SU-DHL-6 (cell line): Measurements from ENCODE around the gene STAT1.

ENCODE experiments used
- H2AFZ ChIP-seq: fragments of 200-600 bp; sonication (generic); 2 replicates; pipeline ENCODE4 v1.6.1; 2014; ENCODE audit warnings: low read depth, mild to moderate bottlenecking, moderate library complexity, mixed read lengths, antibody characterized with exemption, low read length; ENCODE audit not compliant: severe bottlenecking
- H3F3A ChIP-seq: fragments of 200-600 bp; shearing (Covaris generic); 2 replicates; pipeline ENCODE4 v1.6.0; 2016; ENCODE audit warnings: antibody characterized with exemption, mild to moderate bottlenecking; ENCODE audit not compliant: insufficient read depth
- H3K27ac ChIP-seq: fragments of 200-600 bp; sonication (generic); 2 replicates; pipeline ENCODE4 v1.5.1; 2016; ENCODE audit warnings: low read depth, mild to moderate bottlenecking, low read length, moderate library complexity, mixed read lengths
- H3K27me3 ChIP-seq: fragments of 200-600 bp; sonication (generic), shearing (Covaris generic); 2 replicates; pipeline ENCODE4 v1.6.0; 2014; ENCODE audit warnings: mild to moderate bottlenecking, low read length
- H3K36me3 ChIP-seq: fragments of 200-600 bp; sonication (generic); 2 replicates; pipeline ENCODE4 v1.6.1; 2014; ENCODE audit warnings: mild to moderate bottlenecking, low read length, mixed read lengths
- H3K4me2 ChIP-seq: fragments of 300-600, 200-600 bp; shearing (Covaris generic), sonication (generic); 2 replicates; pipeline ENCODE4 v1.6.0; 2014; ENCODE audit warnings: low read length, low read depth, mild to moderate bottlenecking; ENCODE audit not compliant: poor library complexity, severe bottlenecking
- H3K4me3 ChIP-seq: fragments of 200-600 bp; sonication (generic); 2 replicates; pipeline ENCODE4 v1.5.1; 2014; ENCODE audit warnings: antibody characterized with exemption, low read length, mild to moderate bottlenecking, mixed read lengths; ENCODE audit not compliant: insufficient read depth, poor library complexity, severe bottlenecking
- H3K79me2 ChIP-seq: fragments of 200-600 bp; sonication (generic); 2 replicates; pipeline ENCODE4 v1.6.1; 2014; ENCODE audit warnings: mild to moderate bottlenecking, low read length, moderate library complexity; ENCODE audit not compliant: insufficient read depth
- H3K9ac ChIP-seq: fragments of 200-600 bp; sonication (generic); 2 replicates; pipeline ENCODE4 v1.7.0; 2014; ENCODE audit warnings: mild to moderate bottlenecking, low read length
- H3K9me2 ChIP-seq: fragments of 200-600 bp; sonication (generic); replicated peaks from 2 replicates; pipeline ENCODE4 v1.6.1; 2014; ENCODE audit warnings: low read length; ENCODE audit not compliant: insufficient read depth
- H3K9me3 ChIP-seq: fragments of 200-600 bp; sonication (generic); 2 replicates; pipeline ENCODE4 v1.6.1; 2014; ENCODE audit warnings: low read length, mixed read lengths; ENCODE audit not compliant: insufficient read depth
- H4K20me1 ChIP-seq: fragments of 200-600 bp; sonication (generic); 2 replicates; pipeline ENCODE4 v1.6.1; 2014; ENCODE audit warnings: low read depth, mild to moderate bottlenecking, antibody characterized with exemption, low read length, moderate library complexity, mixed read lengths
- CTCF ChIP-seq: fragments of 200-600 bp; sonication (generic); IDR thresholded peaks from one replicate; pipeline ENCODE4 v1.5.1; 2017; ENCODE audit warnings: antibody characterized with exemption, mild to moderate bottlenecking, low read length, moderate library complexity; ENCODE audit not compliant: insufficient read depth, poor library complexity, severe bottlenecking
- EZH2phosphoT487 ChIP-seq: fragments of 200-600 bp; sonication (generic), shearing (Covaris generic); conservative IDR thresholded peaks from 2 replicates; pipeline ENCODE4 v1.6.1; 2018; ENCODE audit warnings: mild to moderate bottlenecking, antibody characterized with exemption, low read length, moderate library complexity, mixed read lengths

Gene STAT1

DNA sequence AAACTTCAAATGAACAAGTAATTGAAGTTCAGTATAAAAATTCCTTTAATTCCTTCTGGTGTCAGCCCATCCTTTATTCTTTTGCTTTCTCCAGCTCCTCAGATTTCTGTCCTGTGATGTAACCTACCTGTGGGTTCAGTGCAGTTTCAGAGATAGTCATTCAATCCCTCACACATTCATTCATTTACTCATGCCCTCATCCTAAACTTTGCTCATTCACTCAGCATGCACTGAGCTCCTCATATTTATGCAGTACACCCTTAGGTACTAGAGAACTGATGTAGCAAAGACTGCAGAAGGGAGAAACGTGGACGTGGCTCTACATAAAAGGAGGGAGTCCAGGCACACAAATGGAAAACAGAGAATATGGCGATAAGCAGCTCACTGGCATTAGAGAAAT is 45.3 kb upstream of the STAT1 start:
- no peaks in the 10 kb centered on the region for H3K27me3 ChIP-seq

GRCh38 chr2:191056228-191056627 is 42.3 kb upstream of the STAT1 start:
- TF ChIP-seq EZH2phosphoT487 (no peak), CTCF (no peak)
- Histone ChIP-seq H2AFZ (no peak overlapping the region), H3K4me2 (no peak overlapping the region), H3K79me2 (no peaks in the 10 kb centered on the region), H3K9ac (no peak overlapping the region), H3K9me2 (no peaks in the 10 kb centered on the region), H3K4me3 (no peak overlapping the region), H3K27me3 (no peaks in the 10 kb centered on the region), H3K27ac (no peak overlapping the region), H4K20me1 (no peaks in the 10 kb centered on the region), H3F3A (no peaks in the 10 kb centered on the region), H3K9me3 (no peaks in the 10 kb centered on the region), H3K36me3 (no peaks in the 10 kb centered on the region)

More for the DNA sequence above, 45.3 kb upstream of the STAT1 start:
- Histone ChIP-seq H3K9me2 (no peaks in the 10 kb centered on the region), H3K36me3 (no peaks in the 10 kb centered on the region), H2AFZ (no peak overlapping the region), H3K4me3 (no peak overlapping the region), H3K79me2 (no peaks in the 10 kb centered on the region), H4K20me1 (no peaks in the 10 kb centered on the region), H3K27ac (no peak overlapping the region), H3K9ac (no peak overlapping the region), H3K9me3 (no peaks in the 10 kb centered on the region), H3K4me2 (no peak overlapping the region), H3F3A (no peaks in the 10 kb centered on the region)
- TF ChIP-seq CTCF (no peak), EZH2phosphoT487 (no peak)

DNA sequence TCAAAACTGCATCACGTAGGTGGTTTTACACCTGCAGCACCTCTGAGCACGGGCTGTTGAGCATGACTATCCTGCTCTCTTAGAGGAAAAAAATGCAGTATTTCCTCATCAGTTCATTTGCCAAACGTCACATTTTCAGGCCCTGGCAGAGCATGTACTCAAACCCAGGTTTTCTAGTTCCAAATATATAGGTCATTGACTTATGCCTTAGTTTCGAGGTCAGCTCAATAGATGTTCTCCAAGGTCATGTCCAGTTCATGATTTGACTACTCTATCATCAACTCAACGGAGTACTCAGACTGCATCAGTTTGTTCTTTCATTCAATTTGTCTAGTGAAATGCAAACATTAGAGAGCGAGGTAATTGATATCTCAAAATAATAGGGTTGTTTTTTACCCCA is 39.3 kb upstream of the STAT1 start:
- Histone ChIP-seq H3K79me2 (no peaks in the 10 kb centered on the region), H3K9me3 (no peaks in the 10 kb centered on the region), H4K20me1 (no peaks in the 10 kb centered on the region), H3K4me3 (no peak overlapping the region), H3F3A (no peaks in the 10 kb centered on the region), H2AFZ (no peak overlapping the region), H3K27me3 (no peaks in the 10 kb centered on the region), H3K9ac (no peak overlapping the region), H3K4me2 (no peak overlapping the region), H3K9me2 (no peaks in the 10 kb centered on the region), H3K27ac (no peak overlapping the region), H3K36me3 (no peaks in the 10 kb centered on the region)
- no peak for TF ChIP-seq CTCF
- no peak for TF ChIP-seq EZH2phosphoT487
